ENCODE results near the gene MSI2. TPM values are rescaled to one million over a fixed set of nuclear protein-coding genes. Genes with fewer than 3 reads are reported as not detected.

The MSI2 gene
- polyA plus RNA-seq, 1 of the 3 experiments (the other 2 are of a cell fraction) = 24.1 TPM

- no peaks in the 10 kb centered on the region for H3K79me2 ChIP-seq (ENCODE audit: insufficient read depth)
- H3K4me3 ChIP-seq (ENCODE audit: low read depth in 2 of 2, low read length in 1 of 2) = no peak overlapping the region
- H3K9ac ChIP-seq = no peak overlapping the region
- H3K27me3 ChIP-seq (ENCODE audit: insufficient read depth) = no peaks in the 10 kb centered on the region
- peaks cover 11 to 83% of the 10 kb centered on the region in 2 experiments; a peak in 3 of 4 replicates for H3K4me1 ChIP-seq (ENCODE audit: control insufficient read depth in 1 of 2, insufficient read depth in 2 of 2, low read depth in 1 of 2, low read length in 1 of 2)
- H2AFZ ChIP-seq (ENCODE audit: low read depth) = no peak overlapping the region
- H3K27ac ChIP-seq (ENCODE audit: low read depth in 2 of 2, low read length in 1 of 2) = peak overlapping the region in 1 of 2 experiments; percentile 100; a peak in 2 of 4 replicates
- TF ChIP-seq RCOR1 (IDR thresholded peaks at IDR 0.05; ENCODE audit: low read length) (no peak; the same call in 1 of the 2 replicates), EP300 (IDR thresholded peaks at IDR 0.05; ENCODE audit: borderline replicate concordance in 1 of 2, low read depth in 1 of 2, low read length in 1 of 2) (peak in 1 of 2 experiments; percentile 95; a peak in 2 of 4 replicates), CHD2 (IDR thresholded peaks at IDR 0.05; ENCODE audit: low read length, partially characterized antibody) (peak; percentile 45), USF1 (IDR thresholded peaks at IDR 0.05; ENCODE audit: borderline replicate concordance, low read depth) (no peak), REST (IDR thresholded peaks at IDR 0.05; ENCODE audit: low read depth, low read length) (no peak), POLR2AphosphoS5 (IDR thresholded peaks at IDR 0.05; ENCODE audit: low read depth, low read length) (no peak), FOSL2 (IDR thresholded peaks at IDR 0.05; ENCODE audit: borderline replicate concordance, low read depth) (no peak), NFIC (IDR thresholded peaks at IDR 0.05; ENCODE audit: borderline replicate concordance) (no peak), GABPA (IDR thresholded peaks at IDR 0.05; ENCODE audit: low read depth) (no peak), SMC3 (IDR thresholded peaks at IDR 0.05; ENCODE audit: low read depth, low read length) (no peak), RAD21 (IDR thresholded peaks at IDR 0.05; ENCODE audit: low read length) (no peak; the same call in none of the 2 replicates)
- H4K20me1 ChIP-seq (ENCODE audit: insufficient read depth) = no peaks in the 10 kb centered on the region
- WGBS (ENCODE audit: low lambda C conversion rate) = 78% methylated on average over 9 of the region's 10 CpGs
- no peak overlapping the region for H3K4me2 ChIP-seq
- no peaks in the 10 kb centered on the region for H3F3A ChIP-seq (replicated peaks; ENCODE audit: insufficient read depth)
- no peaks in the 10 kb centered on the region for H3K9me3 ChIP-seq
- CTCF ChIA-PET = interaction anchor here (1.3 to 14.2 kb wide), 16 partner anchors 8 to 549 kb away, joined by 3 to 298 read pairs (median 26); partner anchors contain the start of gene CCDC182
- POLR2A ChIA-PET = interaction anchor here (0.7 to 3.1 kb wide), 11 partner anchors 11 to 131 kb away, joined by 3 to 31 read pairs (median 3); no protein-coding TSS in a partner anchor
- DNase-seq = peak; percentile 60
- H3K9me2 ChIP-seq = no peaks in the 10 kb centered on the region
- peaks cover 3 to 7% of the 10 kb centered on the region in 2 experiments for H3K36me3 ChIP-seq (replicated peaks in 1 of 2; ENCODE audit: control insufficient read depth in 1 of 2, insufficient read depth in 2 of 2, low read length in 1 of 2)
Measured at GRCh38 chr17:57669671-57670529, 413.6 kb downstream of the MSI2 start.
